Endothelial cell of umbilical vein (primary cell): ENCODE results near the gene AFTPH.

Experiments used
- CTCF ChIP-seq, 2 donors: IDR thresholded peaks; 1 replicate in 1 of 2; 2 replicates in 1 of 2; pipeline ENCODE4 v1.5.1; 2011; ENCODE audit warnings: low read length in 2 of 2, mild to moderate bottlenecking in 2 of 2, moderate library complexity in 2 of 2, control low read depth in 1 of 2, inconsistent platforms in 1 of 2, low read depth in 1 of 2; ENCODE audit not compliant: insufficient read depth in 1 of 2; ENCODE audit errors: extremely low read depth in 1 of 2
- POLR2A ChIP-seq: IDR thresholded peaks from 2 replicates; pipeline ENCODE4 v1.6.1; 2012; ENCODE audit warnings: low read depth, mild to moderate bottlenecking, control low read depth, low read length

GRCh38 chr2:64635976-64636911 is 112.1 kb downstream of the AFTPH start:
- TF ChIP-seq CTCF (IDR thresholded peaks at IDR 0.05; ENCODE audit: extremely low read depth in 1 of 2, insufficient read depth in 1 of 2, low read depth in 1 of 2, low read length in 2 of 2) = no peak
- no peak for TF ChIP-seq POLR2A
